Smooth muscle cell (in vitro differentiated cells): ENCODE measurements around the gene ELMO1. TPM values are rescaled to one million over a fixed set of nuclear protein-coding genes. Genes with fewer than 3 reads are reported as not detected.

ENCODE experiments used
- DNase-seq: peaks from one replicate; lab custom pipeline; 2025; ENCODE audit not compliant: unreplicated experiment; lab: John Stamatoyannopoulos, UW
- H2AFZ ChIP-seq: fragments of 200-600 bp; sonication (generic); 2 replicates; pipeline ENCODE4 v1.6.0; 2016; ENCODE audit warnings: antibody characterized with exemption, low read depth, mild to moderate bottlenecking
- H3F3A ChIP-seq: fragments of 200-600 bp; sonication (generic); 2 replicates; pipeline ENCODE4 v1.6.0; 2017; ENCODE audit warnings: antibody characterized with exemption, low read depth
- H3K27ac ChIP-seq: fragments of 200-600 bp; sonication (generic); 2 replicates; pipeline ENCODE4 v1.5.1; 2016; ENCODE audit warnings: low read depth, mild to moderate bottlenecking
- H3K27me3 ChIP-seq: fragments of 200-600 bp; sonication (generic); 2 replicates; pipeline ENCODE4 v1.6.1; 2016; ENCODE audit warnings: low read depth, mild to moderate bottlenecking
- H3K36me3 ChIP-seq: fragments of 200-600 bp; sonication (generic); 2 replicates; pipeline ENCODE4 v1.5.1; 2016; ENCODE audit warnings: low read depth
- H3K4me1 ChIP-seq: fragments of 200-600 bp; sonication (generic); 2 replicates; pipeline ENCODE4 v1.5.1; 2016; ENCODE audit warnings: low read depth
- H3K4me2 ChIP-seq: fragments of 200-600 bp; sonication (generic); 2 replicates; pipeline ENCODE4 v1.6.0; 2016; ENCODE audit warnings: mild to moderate bottlenecking
- H3K4me3 ChIP-seq: fragments of 200-600 bp; sonication (generic); 2 replicates; pipeline ENCODE4 v1.5.1; 2016; ENCODE audit warnings: mild to moderate bottlenecking
- H3K79me2 ChIP-seq: fragments of 200-600 bp; sonication (generic); 2 replicates; pipeline ENCODE4 v1.6.0; 2016; ENCODE audit warnings: low read depth, mild to moderate bottlenecking
- H3K9ac ChIP-seq: fragments of 200-600 bp; sonication (generic); 2 replicates; pipeline ENCODE4 v1.6.0; 2016; ENCODE audit warnings: low read depth
- H3K9me3 ChIP-seq: fragments of 200-600 bp; sonication (generic); replicated peaks from 2 replicates; pipeline ENCODE4 v1.5.1; 2016; ENCODE audit warnings: low read depth
- H4K20me1 ChIP-seq: fragments of 200-600 bp; sonication (generic); 2 replicates; pipeline ENCODE4 v1.6.0; 2016; ENCODE audit warnings: low read depth
- WGBS: methylation state at CpG from one replicate; pipeline ENCODE4 v1.1.7; 2016; ENCODE audit warnings: low lambda C conversion rate; 5-methylcytosine and 5-hydroxymethylcytosine counted together
- microRNA counts: library from miRNA; unstranded; fragments of <30 nt; microRNA quantifications from one replicate; lab custom pipeline; 2016
- microRNA-seq: library from miRNA; unstranded; fragments of <30 nt; microRNA quantifications from one replicate; pipeline ENCODE4, GENCODE V29; 2016; ENCODE audit warnings: borderline number of aligned reads
- polyA plus RNA-seq: library from polyadenylated mRNA; unstranded; fragments of >200 nt; fragmentation: Nextera tagmentation; extraction: Ambion mirVana; gene quantifications from 2 replicates; pipeline ENCODE4 v1.2.1, GENCODE V29; 2016
- small RNA-seq: library from RNA; depleted of rRNA; stranded (forward); fragments of <200 nt; gene quantifications from one replicate; pipeline ENCODE3, GENCODE V24; 2014
- total RNA-seq: library from RNA; depleted of rRNA; stranded (reverse); fragments of >200 nt; gene quantifications from 2 replicates; pipeline ENCODE4 v1.2.3, GENCODE V29; 2014
- TF ChIP-seq, protein P1 (sequence below): fragments of 200-600 bp; sonication (generic); IDR thresholded peaks from 2 replicates; pipeline ENCODE4 v1.5.1; 2017; ENCODE audit warnings: borderline replicate concordance, mild to moderate bottlenecking, antibody characterized with exemption; ENCODE audit not compliant: insufficient read depth, poor library complexity, severe bottlenecking

The ELMO1 gene
- total and polyA plus RNA-seq, 2 experiments from 2014 or later = 8.2 to 36.0 TPM

DNA sequence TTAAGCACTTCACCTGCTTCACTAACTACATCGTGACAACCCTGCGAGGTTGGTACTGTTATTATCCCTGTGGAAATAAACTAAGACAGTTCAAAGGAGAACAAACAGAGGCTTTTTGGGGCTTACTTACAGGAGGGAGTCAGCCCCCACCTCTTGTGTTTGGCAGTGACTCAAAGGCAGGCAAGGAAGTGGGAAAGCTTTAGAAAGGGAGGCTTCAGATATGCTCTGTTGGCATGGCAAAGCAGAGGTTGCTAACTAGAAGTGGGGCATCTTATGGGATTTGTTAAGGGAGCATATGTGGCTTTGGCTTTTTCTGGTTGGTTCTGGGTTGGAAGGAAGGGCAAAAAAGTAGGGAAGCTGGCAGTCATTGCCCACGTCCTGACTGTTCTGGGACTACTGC is 639.6 kb downstream of the ELMO1 start:
- no peaks in the 10 kb centered on the region for H3K36me3 ChIP-seq
- no peak overlapping the region for H3K4me2 ChIP-seq
- H3K4me1 ChIP-seq = no peaks in the 10 kb centered on the region
- no peak overlapping the region for H3K27ac ChIP-seq
- H2AFZ ChIP-seq = no peak overlapping the region
- H3K27me3 ChIP-seq = no peaks in the 10 kb centered on the region
- H3F3A ChIP-seq = no peaks in the 10 kb centered on the region
- no peak for DNase-seq
- H3K9ac ChIP-seq = no peak overlapping the region
- no peaks in the 10 kb centered on the region for H3K9me3 ChIP-seq
- WGBS = 91% methylated on average over 3 of the region's 3 CpGs
- H4K20me1 ChIP-seq = no peaks in the 10 kb centered on the region
- no peaks in the 10 kb centered on the region for H3K79me2 ChIP-seq
- H3K4me3 ChIP-seq = no peak overlapping the region
- TF ChIP-seq, protein P1, sequence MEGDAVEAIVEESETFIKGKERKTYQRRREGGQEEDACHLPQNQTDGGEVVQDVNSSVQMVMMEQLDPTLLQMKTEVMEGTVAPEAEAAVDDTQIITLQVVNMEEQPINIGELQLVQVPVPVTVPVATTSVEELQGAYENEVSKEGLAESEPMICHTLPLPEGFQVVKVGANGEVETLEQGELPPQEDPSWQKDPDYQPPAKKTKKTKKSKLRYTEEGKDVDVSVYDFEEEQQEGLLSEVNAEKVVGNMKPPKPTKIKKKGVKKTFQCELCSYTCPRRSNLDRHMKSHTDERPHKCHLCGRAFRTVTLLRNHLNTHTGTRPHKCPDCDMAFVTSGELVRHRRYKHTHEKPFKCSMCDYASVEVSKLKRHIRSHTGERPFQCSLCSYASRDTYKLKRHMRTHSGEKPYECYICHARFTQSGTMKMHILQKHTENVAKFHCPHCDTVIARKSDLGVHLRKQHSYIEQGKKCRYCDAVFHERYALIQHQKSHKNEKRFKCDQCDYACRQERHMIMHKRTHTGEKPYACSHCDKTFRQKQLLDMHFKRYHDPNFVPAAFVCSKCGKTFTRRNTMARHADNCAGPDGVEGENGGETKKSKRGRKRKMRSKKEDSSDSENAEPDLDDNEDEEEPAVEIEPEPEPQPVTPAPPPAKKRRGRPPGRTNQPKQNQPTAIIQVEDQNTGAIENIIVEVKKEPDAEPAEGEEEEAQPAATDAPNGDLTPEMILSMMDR = no peak

DNA sequence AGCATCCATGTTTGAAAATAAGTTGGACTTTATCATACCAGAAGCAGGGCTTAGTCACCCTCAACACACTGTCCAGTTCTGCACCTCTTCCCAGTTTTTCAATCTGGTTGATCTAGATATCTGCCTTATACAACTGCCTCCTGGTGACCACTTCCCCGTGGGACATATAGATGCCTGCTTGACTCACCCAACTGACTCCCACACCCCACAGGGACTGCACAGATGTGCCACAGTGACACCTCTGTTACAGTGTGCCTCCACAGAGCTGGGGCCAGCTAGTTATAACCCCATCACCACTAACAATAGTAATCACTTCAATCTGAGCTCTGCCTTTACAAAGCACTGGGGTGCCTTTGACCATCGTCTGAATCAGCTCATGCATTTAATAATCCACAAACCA is 641.8 kb downstream of the ELMO1 start:
- TF ChIP-seq, protein P1 = no peak
- no peak overlapping the region for H2AFZ ChIP-seq
- no peak overlapping the region for H3K4me3 ChIP-seq
- H3K9me3 ChIP-seq = no peaks in the 10 kb centered on the region
- 84% methylated on average over 2 of the region's 2 CpGs for WGBS
- H3F3A ChIP-seq = no peaks in the 10 kb centered on the region
- DNase-seq = no peak
- no peak overlapping the region for H3K9ac ChIP-seq
- no peaks in the 10 kb centered on the region for H3K27me3 ChIP-seq
- H4K20me1 ChIP-seq = no peaks in the 10 kb centered on the region
- H3K79me2 ChIP-seq = no peaks in the 10 kb centered on the region
- H3K27ac ChIP-seq = no peak overlapping the region
- no peaks in the 10 kb centered on the region for H3K36me3 ChIP-seq
- H3K4me1 ChIP-seq = no peaks in the 10 kb centered on the region
- no peak overlapping the region for H3K4me2 ChIP-seq

MicroRNA genes within 50 kb of the gene (microRNA counts, 767-probe panel; counts per million panel counts)
- 183 counts per million for microRNA hsa-miR-1200 (lab: Ali Mortazavi, UCI)

Small RNA genes within 50 kb of the gene (microRNA-seq; reads per million reads assigned to microRNA genes)
- gene MIR1200 = not detected

Small RNA genes within 50 kb of the gene (small RNA-seq; reads per million reads assigned to genes)
- not detected for gene MIR1200
- not detected for gene RF00019
- gene RF00432 = not detected
- not detected for gene RNU6-565P

Other genes starting within 250 kb of the ELMO1 start
- gene GPR141, start 234.9 kb upstream of the ELMO1 start, total RNA-seq = 2.5 and 9.1 TPM in 2 replicates
- gene GPR141, start 234.9 kb upstream of the ELMO1 start, polyA plus RNA-seq = 1.4 TPM in 1 of 2 replicates, not detected in the other